Transverse colon (tissue), 4 donors: ENCODE measurements around the gene MBNL2.

Source experiments
- EP300 ChIP-seq: sonication (generic); formaldehyde crosslinking; IDR thresholded peaks from one replicate; pipeline ENCODE4 v1.6.1; 2017; ENCODE audit warnings: antibody characterized with exemption, low read depth
- POLR2A ChIP-seq: fragments of 450-650 bp; IDR thresholded peaks from one replicate; pipeline ENCODE4 v1.6.1; 2016; ENCODE audit warnings: antibody characterized with exemption, mild to moderate bottlenecking, moderate library complexity
- POLR2AphosphoS5 ChIP-seq, 3 donors: sonication (generic); formaldehyde crosslinking; IDR thresholded peaks; one replicate each; pipeline ENCODE4 v1.6.1; 2016; ENCODE audit warnings: antibody characterized with exemption in 3 of 3
- TF ChIP-seq, protein P1 (sequence below), 5 experiments: fragments of 200-600 bp in 3 of 5; fragments of 450-650 bp in 2 of 5; sonication (generic) in 3 of 5; IDR thresholded peaks; 1 replicate in 2 of 5; 2 replicates in 3 of 5; pipeline ENCODE4 v1.5.1; 2016 to 2017; ENCODE audit warnings: antibody characterized with exemption in 5 of 5, inconsistent platforms in 3 of 5, mild to moderate bottlenecking in 2 of 5, moderate library complexity in 1 of 5

DNA sequence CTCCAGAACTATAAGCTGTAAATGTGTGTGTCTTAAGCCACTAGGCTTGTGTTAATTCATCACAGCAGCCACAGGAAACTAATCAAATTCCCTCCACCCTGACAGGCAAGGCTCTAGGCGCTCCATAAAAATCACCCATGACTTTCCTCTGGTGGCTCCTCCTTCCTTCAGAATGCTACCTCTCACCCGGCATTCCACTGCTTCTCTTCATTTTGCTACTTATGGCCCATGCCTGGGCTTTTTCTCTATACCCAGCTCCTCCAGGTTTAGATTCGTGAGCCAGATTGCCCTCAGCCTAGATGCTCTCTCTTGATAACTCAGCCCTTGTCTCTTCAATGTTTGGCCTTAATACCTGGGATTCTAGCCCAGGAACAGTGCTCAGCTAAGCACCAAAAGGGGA, 36.4 kb upstream of the MBNL2 start:
- TF ChIP-seq, protein P1, sequence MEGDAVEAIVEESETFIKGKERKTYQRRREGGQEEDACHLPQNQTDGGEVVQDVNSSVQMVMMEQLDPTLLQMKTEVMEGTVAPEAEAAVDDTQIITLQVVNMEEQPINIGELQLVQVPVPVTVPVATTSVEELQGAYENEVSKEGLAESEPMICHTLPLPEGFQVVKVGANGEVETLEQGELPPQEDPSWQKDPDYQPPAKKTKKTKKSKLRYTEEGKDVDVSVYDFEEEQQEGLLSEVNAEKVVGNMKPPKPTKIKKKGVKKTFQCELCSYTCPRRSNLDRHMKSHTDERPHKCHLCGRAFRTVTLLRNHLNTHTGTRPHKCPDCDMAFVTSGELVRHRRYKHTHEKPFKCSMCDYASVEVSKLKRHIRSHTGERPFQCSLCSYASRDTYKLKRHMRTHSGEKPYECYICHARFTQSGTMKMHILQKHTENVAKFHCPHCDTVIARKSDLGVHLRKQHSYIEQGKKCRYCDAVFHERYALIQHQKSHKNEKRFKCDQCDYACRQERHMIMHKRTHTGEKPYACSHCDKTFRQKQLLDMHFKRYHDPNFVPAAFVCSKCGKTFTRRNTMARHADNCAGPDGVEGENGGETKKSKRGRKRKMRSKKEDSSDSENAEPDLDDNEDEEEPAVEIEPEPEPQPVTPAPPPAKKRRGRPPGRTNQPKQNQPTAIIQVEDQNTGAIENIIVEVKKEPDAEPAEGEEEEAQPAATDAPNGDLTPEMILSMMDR (IDR thresholded peaks at IDR 0.05), result no peak
- TF ChIP-seq EP300, result no peak
- TF ChIP-seq POLR2A, result no peak
- TF ChIP-seq POLR2AphosphoS5 (IDR thresholded peaks at IDR 0.05), result no peak
